H1 (cell line): Measurements from ENCODE around the gene MRPL4. TPM values are rescaled to one million over a fixed set of nuclear protein-coding genes. Genes with fewer than 3 reads are reported as not detected.

Experiments used
- CTCF ChIA-PET: fragments of 300-600 bp; sonication (Branson Sonifier 250); formaldehyde crosslinking; loops from one replicate; lab custom pipeline; 2021; ENCODE audit not compliant: partially characterized antibody; lab: Charles Lee
- POLR2A ChIA-PET: fragments of 300-600 bp; sonication (Branson Sonifier 250); formaldehyde crosslinking; loops from one replicate; lab custom pipeline; 2021; ENCODE audit warnings: inconsistent platforms; ENCODE audit not compliant: partially characterized antibody; lab: Charles Lee
- DNase-seq, 2 experiments: peaks; one replicate each; pipeline versions ENCODE4 v3.0.0 to v3.0.0-alpha.2; 2010 to 2022; ENCODE audit warnings: low spot score in 2 of 2, low read depth in 1 of 2, mixed read lengths in 1 of 2
- FAIRE-seq: peaks from 2 replicates; lab custom pipeline; 2011; peaks lifted over from hg19 to GRCh38; lab: Jason Lieb, UNC
- H2AFZ ChIP-seq: 2 replicates; pipeline ENCODE4 v1.8.1; 2012; ENCODE audit warnings: low read length, inconsistent platforms
- H2AK5ac ChIP-seq: 2 replicates; pipeline ENCODE4 v1.6.1; 2013; ENCODE audit warnings: low read depth, low read length
- H2BK120ac ChIP-seq: replicated peaks from 2 replicates; pipeline ENCODE3; 2013; ENCODE audit warnings: low read depth, low read length, inconsistent platforms
- H2BK12ac ChIP-seq: 2 replicates; pipeline ENCODE4 v1.6.1; 2013; ENCODE audit warnings: low read depth, low read length
- H2BK15ac ChIP-seq: 2 replicates; pipeline ENCODE4 v1.6.1; 2013; ENCODE audit warnings: low read length
- H2BK20ac ChIP-seq: 2 replicates; pipeline ENCODE4 v1.6.1; 2013; ENCODE audit warnings: low read length
- H2BK5ac ChIP-seq: 2 replicates; pipeline ENCODE4 v1.6.1; 2013; ENCODE audit warnings: low read depth, low read length
- H3K14ac ChIP-seq: 2 replicates; pipeline ENCODE4 v1.6.1; 2013; ENCODE audit warnings: inconsistent platforms; ENCODE audit not compliant: insufficient read length
- H3K18ac ChIP-seq: 2 replicates; pipeline ENCODE4 v1.6.1; 2013; ENCODE audit warnings: low read length; ENCODE audit errors: extremely low read depth
- H3K23ac ChIP-seq: 2 replicates; pipeline ENCODE4 v1.6.1; 2013; ENCODE audit warnings: inconsistent platforms; ENCODE audit not compliant: insufficient read length
- H3K23me2 ChIP-seq: 2 replicates; pipeline ENCODE4 v1.6.1; 2013; ENCODE audit warnings: low read depth, low read length
- H3K27ac ChIP-seq: 2 replicates; pipeline ENCODE4 v1.6.1; 2011; ENCODE audit warnings: low read depth, low read length, inconsistent platforms
- H3K27me3 ChIP-seq, 4 experiments: replicated peaks in 1 of 4; 1 replicate in 1 of 4; 2 replicates in 3 of 4; pipeline versions ENCODE4 v1.6.1 to v1.8.1; 2011 to 2013; ENCODE audit warnings: low read length in 3 of 4, mild to moderate bottlenecking in 3 of 4, inconsistent platforms in 2 of 4, mixed read lengths in 2 of 4, moderate library complexity in 1 of 4; ENCODE audit not compliant: control insufficient read depth in 3 of 4, insufficient read depth in 3 of 4; ENCODE audit errors: extremely low read depth in 1 of 4
- H3K36me3 ChIP-seq, 4 experiments: 2 replicates each; pipeline versions ENCODE4 v1.6.1 to v1.8.1; 2011 to 2013; ENCODE audit warnings: mild to moderate bottlenecking in 4 of 4, low read length in 3 of 4, moderate library complexity in 2 of 4, control low read depth in 1 of 4, inconsistent platforms in 1 of 4; ENCODE audit not compliant: insufficient read depth in 4 of 4, control insufficient read depth in 2 of 4
- H3K4ac ChIP-seq: replicated peaks from 2 replicates; pipeline ENCODE3; 2013; ENCODE audit warnings: low read length, low read depth, mixed read lengths, inconsistent platforms; ENCODE audit not compliant: insufficient read length
- H3K4me1 ChIP-seq, 4 experiments: replicated peaks in 1 of 4; 1 replicate in 1 of 4; 2 replicates in 3 of 4; pipeline versions ENCODE4 v1.6.1 to v1.8.1; 2011 to 2013; ENCODE audit warnings: low read length in 3 of 4, inconsistent platforms in 2 of 4, mixed read lengths in 1 of 4; ENCODE audit not compliant: insufficient read depth in 4 of 4, control insufficient read depth in 3 of 4
- H3K4me2 ChIP-seq, 2 experiments: 2 replicates each; pipeline versions ENCODE4 v1.6.1 to v1.8.1; 2011 to 2013; ENCODE audit warnings: low read depth in 2 of 2, low read length in 2 of 2, control low read depth in 1 of 2, inconsistent platforms in 1 of 2, mild to moderate bottlenecking in 1 of 2; ENCODE audit not compliant: insufficient read depth in 1 of 2
- H3K4me3 ChIP-seq, 4 experiments: fragments of 200-600, 300-600 bp in 1 of 4; sonication (generic), shearing (Covaris generic), sonication (Bioruptor Twin) in 1 of 4; 2 replicates each; pipeline versions ENCODE4 v1.5.1 to v1.8.1; 2011 to 2016; ENCODE audit warnings: low read length in 4 of 4, low read depth in 3 of 4, control low read depth in 2 of 4, inconsistent platforms in 2 of 4, mild to moderate bottlenecking in 2 of 4, mixed read lengths in 1 of 4, moderate library complexity in 1 of 4; ENCODE audit not compliant: insufficient read depth in 2 of 4; ENCODE audit errors: extremely low read depth in 1 of 4
- H3K56ac ChIP-seq: replicated peaks from 2 replicates; pipeline ENCODE3; 2013; ENCODE audit warnings: low read depth, mild to moderate bottlenecking, mixed read lengths, low read length, inconsistent platforms; ENCODE audit not compliant: insufficient read length
- H3K79me1 ChIP-seq: 2 replicates; pipeline ENCODE4 v1.6.1; 2013; ENCODE audit warnings: low read depth, low read length, control low read depth
- H3K79me2 ChIP-seq, 2 experiments: 2 replicates each; pipeline versions ENCODE4 v1.6.1 to v1.8.1; 2012 to 2013; ENCODE audit warnings: low read length in 2 of 2, mild to moderate bottlenecking in 2 of 2, inconsistent platforms in 1 of 2; ENCODE audit not compliant: insufficient read depth in 2 of 2, control insufficient read depth in 1 of 2
- H3K9ac ChIP-seq, 4 experiments: replicated peaks in 1 of 4; 1 replicate in 1 of 4; 2 replicates in 3 of 4; pipeline versions ENCODE4 v1.6.1 to v1.8.1; 2011 to 2013; ENCODE audit warnings: low read depth in 3 of 4, low read length in 3 of 4, control low read depth in 2 of 4, mild to moderate bottlenecking in 2 of 4, moderate library complexity in 2 of 4, inconsistent platforms in 1 of 4; ENCODE audit errors: extremely low read depth in 1 of 4
- H3K9me3 ChIP-seq, 2 experiments: 2 replicates each; pipeline versions ENCODE4 v1.6.1 to v1.8.1; 2012 to 2013; ENCODE audit warnings: mild to moderate bottlenecking in 2 of 2, moderate library complexity in 2 of 2, control low read depth in 1 of 2, inconsistent platforms in 1 of 2, low read depth in 1 of 2, low read length in 1 of 2, mixed read lengths in 1 of 2; ENCODE audit not compliant: insufficient read depth in 2 of 2
- H4K20me1 ChIP-seq, 2 experiments: replicated peaks in 1 of 2; 2 replicates each; pipeline versions ENCODE3 to v1.8.1; 2011 to 2013; ENCODE audit warnings: inconsistent platforms in 2 of 2, low read length in 2 of 2, mild to moderate bottlenecking in 1 of 2; ENCODE audit not compliant: insufficient read depth in 2 of 2, control insufficient read depth in 1 of 2
- H4K5ac ChIP-seq: 2 replicates; pipeline ENCODE4 v1.6.1; 2013; ENCODE audit warnings: low read length, low read depth, mixed read lengths, inconsistent platforms; ENCODE audit not compliant: insufficient read length
- H4K8ac ChIP-seq: 2 replicates; pipeline ENCODE4 v1.8.0; 2013; ENCODE audit warnings: mild to moderate bottlenecking, moderate library complexity, low read length, inconsistent platforms; ENCODE audit not compliant: insufficient read depth; ENCODE audit errors: extremely low read depth
- H4K91ac ChIP-seq: replicated peaks from 2 replicates; pipeline ENCODE3; 2013; ENCODE audit warnings: low read length, mixed read lengths, inconsistent platforms; ENCODE audit not compliant: insufficient read length
- ASH2L ChIP-seq: fragments of 200-600, 300-600 bp; sonication (generic); IDR thresholded peaks from one replicate; pipeline ENCODE4 v1.7.1; 2017; ENCODE audit warnings: low read length
- CBX5 ChIP-seq: fragments of 300-800, 300-1000 bp; sonication (generic); IDR thresholded peaks from 2 replicates; pipeline ENCODE4 v1.7.1; 2016; ENCODE audit warnings: antibody characterized with exemption, low read length, low read depth
- CBX8 ChIP-seq: fragments of 300-800, 300-1000 bp; sonication (generic); IDR thresholded peaks from 2 replicates; pipeline ENCODE4 v1.7.1; 2016; ENCODE audit warnings: low read depth, low read length, borderline replicate concordance
- CTBP2 ChIP-seq: IDR thresholded peaks from 2 replicates; pipeline ENCODE4 v1.7.0; 2011; ENCODE audit warnings: borderline replicate concordance, mild to moderate bottlenecking, moderate library complexity, mixed read lengths, low read length; ENCODE audit not compliant: insufficient read depth, insufficient read length
- EP300 ChIP-seq, 2 experiments: IDR thresholded peaks; 1 replicate in 1 of 2; 2 replicates in 1 of 2; pipeline ENCODE4 v1.6.1; 2011 to 2012; ENCODE audit warnings: low read depth in 2 of 2, low read length in 2 of 2, mild to moderate bottlenecking in 2 of 2, borderline replicate concordance in 1 of 2, inconsistent platforms in 1 of 2, moderate library complexity in 1 of 2
- JUN ChIP-seq: IDR thresholded peaks from 2 replicates; pipeline ENCODE4 v1.6.1; 2011; ENCODE audit warnings: low read depth, mild to moderate bottlenecking, improper control_type of control experiment, low read length
- KDM5A ChIP-seq: fragments of 200-600 bp; IDR thresholded peaks from 2 replicates; pipeline ENCODE4 v1.7.1; 2012; ENCODE audit warnings: mild to moderate bottlenecking, low read length, inconsistent platforms, mixed read lengths
- POLR2A ChIP-seq, 2 experiments: IDR thresholded peaks; 1 replicate in 1 of 2; 2 replicates in 1 of 2; pipeline ENCODE4 v1.6.1; 2011; ENCODE audit warnings: low read depth in 2 of 2, low read length in 2 of 2, mild to moderate bottlenecking in 2 of 2; ENCODE audit errors: control extremely low read depth in 1 of 2
- RNF2 ChIP-seq: fragments of 200-900, 300-1000 bp; sonication (generic); IDR thresholded peaks from 2 replicates; pipeline ENCODE4 v1.7.1; 2016; ENCODE audit warnings: borderline replicate concordance, low read depth, mild to moderate bottlenecking, antibody characterized with exemption, low read length; ENCODE audit not compliant: poor library complexity, severe bottlenecking; ENCODE audit errors: missing control alignments
- SP1 ChIP-seq: IDR thresholded peaks from 2 replicates; pipeline ENCODE4 v1.6.1; 2011; ENCODE audit warnings: low read depth, low read length
- TAF7 ChIP-seq: optimal IDR thresholded peaks from 2 replicates; pipeline ENCODE3; 2011; ENCODE audit warnings: low read depth, mild to moderate bottlenecking, inconsistent platforms, low read length, moderate library complexity, borderline replicate concordance
- ZNF274 ChIP-seq: IDR thresholded peaks from 2 replicates; pipeline ENCODE4 v1.7.0; 2012; ENCODE audit warnings: low read length, borderline replicate concordance; ENCODE audit errors: extremely low read depth
- WGBS, 2 experiments: shearing (Covaris generic) in 1 of 2; methylation state at CpG; one replicate each; pipeline versions ENCODE4 v1.1.6 to v1.1.7; 2013 to 2015; ENCODE audit warnings: low lambda C conversion rate in 2 of 2, mixed read lengths in 2 of 2, inconsistent platforms in 1 of 2, low coverage in 1 of 2, missing lambda C conversion rate in 1 of 2; ENCODE audit not compliant: insufficient replicate concordance in 2 of 2, insufficient coverage in 1 of 2, insufficient read length in 1 of 2; ENCODE audit errors: extremely low coverage in 1 of 2, missing lambda C conversion rate in 1 of 2; 5-methylcytosine and 5-hydroxymethylcytosine counted together
- polyA plus RNA-seq, 7 experiments: library from polyadenylated mRNA; depleted of rRNA in 3 of 7; stranded (reverse) in 5 of 7; unstranded in 2 of 7; fragments of >200 nt in 5 of 7; fragments of 200-250 nt in 2 of 7; gene quantifications; 1 replicate in 5 of 7; 2 replicates in 1 of 7; 4 replicates in 1 of 7; pipeline versions ENCODE4 v1.2.1 to v1.2.3, GENCODE V29; 2011 to 2013; ENCODE audit warnings: missing spikeins in 2 of 7, mixed read lengths in 2 of 7
- total RNA-seq: library from RNA; stranded (reverse); fragmentation: NEBNext Ultra II Directional; extraction: Animal tissue kit (Norgen Biotek cat#: 25700); gene quantifications from 2 replicates; pipeline ENCODE4 v1.2.1, GENCODE V29; 2021

MRPL4 gene
- total and polyA plus RNA-seq, 2 of the 8 experiments (the other 6 are each of a cell fraction or from before 2014, with no cell fraction given) = 82.3 to 187 TPM

DNA sequence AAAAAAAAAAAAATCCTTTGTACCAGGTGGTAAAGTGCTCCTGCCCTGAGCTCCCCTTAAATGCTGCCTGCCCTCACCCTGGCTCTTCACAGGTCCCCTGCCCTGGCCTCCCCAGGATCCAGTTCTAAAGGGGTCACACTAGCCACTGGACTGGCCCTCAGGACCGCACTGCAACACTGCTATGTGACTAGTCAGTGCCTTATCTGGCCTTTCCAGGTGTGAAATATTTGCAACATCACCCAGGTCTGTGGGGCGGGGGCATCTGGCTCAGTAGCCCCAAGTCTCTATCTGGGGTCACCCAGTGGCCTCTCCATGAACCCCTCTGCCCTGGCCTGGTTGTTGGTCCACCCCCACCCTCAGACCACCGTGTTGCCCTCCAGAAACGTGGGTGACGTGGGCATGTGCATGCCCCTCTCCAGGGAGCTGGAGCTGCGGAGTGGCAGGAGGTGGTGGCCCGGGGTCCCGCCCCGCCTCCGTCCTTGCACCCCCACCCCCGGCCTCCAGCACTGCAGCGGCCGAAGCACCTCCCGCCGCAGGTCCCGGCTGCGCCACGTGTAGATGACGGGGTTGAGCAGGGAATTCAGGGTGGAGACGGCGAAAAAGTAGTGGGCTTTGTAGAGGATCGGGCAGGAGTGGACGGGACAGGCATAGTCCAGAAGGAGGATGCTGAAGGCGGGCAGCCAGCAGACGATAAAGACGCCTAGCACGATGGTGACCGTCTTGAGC, 28.4 kb upstream of the MRPL4 start:
- Histone ChIP-seq H2BK5ac (no peak overlapping the region), H3K9ac (no peak overlapping the region), H3K4ac (no peak overlapping the region), H4K91ac (no peak overlapping the region), H2AK5ac (no peak overlapping the region), H3K27me3 (no peaks in the 10 kb centered on the region), H2BK20ac (no peak overlapping the region), H4K8ac (no peak overlapping the region), H3K79me2 (peaks cover 0 to 13% of the 10 kb centered on the region in 2 experiments; a peak in 2 of 4 replicates), H4K20me1 (peaks cover 9 to 10% of the 10 kb centered on the region in 2 experiments), H3K56ac (no peak overlapping the region), H3K4me3 (no peak overlapping the region), H3K4me1 (peaks cover 0 to 4% (median 2%) of the 10 kb centered on the region in 4 experiments; a peak in 4 of 7 replicates), H3K79me1 (peaks cover 11% of the 10 kb centered on the region), H3K9me3 (0 out of 4 replicates have a peak, but pooled peaks cover 0 to 5% of the 10 kb centered on the region in 2 experiments), H3K27ac (no peak overlapping the region), H2BK15ac (no peak overlapping the region), H4K5ac (no peak overlapping the region), H2AFZ (no peak overlapping the region), H3K18ac (no peak overlapping the region), H3K36me3 (peaks cover 0 to 3% (median under 1%) of the 10 kb centered on the region in 4 experiments; a peak in 3 of 8 replicates), H3K14ac (no peak overlapping the region), H2BK120ac (no peak overlapping the region), H2BK12ac (no peak overlapping the region), H3K23ac (no peak overlapping the region), H3K23me2 (no peaks in the 10 kb centered on the region), H3K4me2 (no peak overlapping the region)
- no peak for FAIRE-seq
- no peak for DNase-seq
- WGBS, 2 experiments = 94% methylated on average over 24 of the region's 28 CpGs; no CpG with 5 or more reads in 1 of the 2 experiments
- CTCF ChIA-PET = interaction anchor here (0.6 to 2.3 kb wide), 7 partner anchors 13 to 114 kb away, joined by 3 to 14 read pairs (median 3); no protein-coding TSS in a partner anchor
- POLR2A ChIA-PET = interaction anchor here (0.6 to 1.1 kb wide), 2 partner anchors 29 to 53 kb away, joined by 3 read pairs; partner anchors contain the start of gene DNMT1
- TF ChIP-seq JUN (no peak), RNF2 (no peak), SP1 (no peak), ASH2L (no peak), CBX5 (no peak), CBX8 (no peak), EP300 (IDR thresholded peaks at IDR 0.05; ENCODE audit: borderline replicate concordance in 1 of 2, low read depth in 2 of 2, low read length in 2 of 2) (no peak), ZNF274 (no peak), KDM5A (no peak), CTBP2 (no peak), TAF7 (no peak), POLR2A (IDR thresholded peaks at IDR 0.05; ENCODE audit: control extremely low read depth in 1 of 2, low read depth in 2 of 2, low read length in 2 of 2) (no peak)
